ENCODE data around the gene MRPL47. TPM values are rescaled to one million over a fixed set of nuclear protein-coding genes. Genes with fewer than 3 reads are reported as not detected.

The MRPL47 gene
- total RNA-seq, 4 donors from 2014 or later, result 21.5 to 32.9 (median 28.7) TPM

- no peak for ATAC-seq (ENCODE audit: low FRiP score)
- DNase-seq (ENCODE audit: low spot score), result no peak
- TF ChIP-seq CTCF (IDR thresholded peaks at IDR 0.05), result no peak
These were observed 5.6 kb upstream of the MRPL47 start for GRCh38 chr3:179610066-179610465.

DNA sequence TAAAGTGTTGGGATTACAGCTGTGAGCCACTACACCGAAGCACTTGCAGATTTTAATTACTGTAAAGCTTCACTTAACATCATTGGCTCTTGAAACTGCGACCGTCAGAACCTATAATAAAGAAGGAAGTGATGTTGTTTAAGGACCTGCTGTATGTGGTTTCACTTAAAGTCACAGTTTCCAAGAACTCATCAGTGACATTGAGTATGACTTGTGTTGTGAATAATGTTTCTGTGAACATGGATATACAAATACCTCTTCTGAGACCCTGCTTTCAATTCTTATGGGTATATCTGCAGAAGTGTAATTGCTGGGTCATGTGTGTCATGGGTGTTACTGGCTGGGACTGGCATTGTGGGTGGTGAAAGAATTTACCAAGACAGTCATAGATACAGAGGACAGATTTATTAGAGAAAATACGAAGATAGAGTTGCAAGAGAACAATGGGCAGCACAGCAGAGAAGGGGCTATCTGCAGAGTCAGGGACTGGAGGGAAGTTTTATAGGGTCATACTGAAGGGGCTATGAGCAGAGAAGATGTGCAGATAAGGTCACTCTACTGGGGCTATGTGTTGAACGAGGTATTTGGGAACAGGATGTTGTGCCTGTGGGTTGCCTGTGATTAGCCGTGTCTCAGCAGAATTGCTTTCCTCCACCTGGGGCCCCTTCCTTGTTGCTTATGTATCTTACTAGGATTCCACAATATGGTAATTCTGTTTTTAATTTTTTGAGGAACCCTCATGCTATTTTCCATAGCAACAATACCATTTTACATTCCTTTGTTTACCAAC is 4.7 kb upstream of the MRPL47 start:
- ATAC-seq (ENCODE audit: low FRiP score) (no peak), DNase-seq (ENCODE audit: low spot score) (no peak)
- no peak for TF ChIP-seq CTCF (IDR thresholded peaks at IDR 0.05)

- ATAC-seq (ENCODE audit: low FRiP score) (no peak), DNase-seq (ENCODE audit: low spot score) (no peak)
- no peak for TF ChIP-seq CTCF (IDR thresholded peaks at IDR 0.05)
These were observed 2.2 kb upstream of the MRPL47 start for GRCh38 chr3:179606534-179607085.

DNA sequence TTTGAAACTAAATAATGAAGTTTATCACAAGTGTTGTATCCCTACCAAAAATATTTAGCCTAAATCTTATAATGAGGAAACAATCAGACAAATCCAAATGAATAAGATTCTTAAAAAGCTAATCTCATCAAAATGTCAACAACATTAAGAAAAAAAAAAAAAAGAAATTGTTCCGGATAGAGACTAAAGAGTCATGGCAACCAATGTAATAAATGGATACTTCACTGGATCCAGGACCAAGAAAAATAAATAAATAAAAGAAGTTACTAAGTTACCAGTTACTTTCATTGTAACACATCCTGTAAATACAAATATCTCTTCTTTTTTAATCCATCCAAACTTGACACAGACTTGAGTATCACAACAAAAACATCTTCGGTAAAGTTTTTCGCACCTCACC is 607 bp downstream of the MRPL47 start:
- DNase-seq (ENCODE audit: low spot score) (no peak), ATAC-seq (ENCODE audit: low FRiP score) (no peak)
- no peak for TF ChIP-seq CTCF (IDR thresholded peaks at IDR 0.05)

GRCh38 chr3:179603321-179603720 is 1.1 kb downstream of the MRPL47 start:
- ATAC-seq (ENCODE audit: low FRiP score) (no peak), DNase-seq (ENCODE audit: low spot score) (no peak)
- no peak for TF ChIP-seq CTCF (IDR thresholded peaks at IDR 0.05)

DNA sequence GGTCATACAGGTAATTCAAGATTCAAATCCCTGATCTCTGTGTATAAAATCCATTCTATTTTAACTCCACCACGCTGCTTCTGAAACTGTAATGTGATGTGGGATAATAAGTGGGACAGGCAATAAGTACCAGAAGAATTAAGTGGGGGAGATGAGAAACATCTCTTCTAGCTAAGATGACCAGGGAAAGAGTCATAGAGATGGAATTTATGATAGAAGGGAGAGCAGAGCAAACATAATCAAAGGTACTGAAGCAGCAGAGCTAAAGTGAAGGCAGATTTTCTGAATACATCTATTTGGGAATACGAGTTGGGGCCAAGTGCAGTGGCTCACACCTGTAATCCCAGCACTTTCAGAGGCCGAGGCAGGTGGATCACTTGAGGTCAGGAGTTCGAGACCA is 4.9 kb downstream of the MRPL47 start:
- no peak for TF ChIP-seq CTCF (IDR thresholded peaks at IDR 0.05)
- ATAC-seq (ENCODE audit: low FRiP score) (no peak), DNase-seq (ENCODE audit: low spot score) (no peak)

DNA sequence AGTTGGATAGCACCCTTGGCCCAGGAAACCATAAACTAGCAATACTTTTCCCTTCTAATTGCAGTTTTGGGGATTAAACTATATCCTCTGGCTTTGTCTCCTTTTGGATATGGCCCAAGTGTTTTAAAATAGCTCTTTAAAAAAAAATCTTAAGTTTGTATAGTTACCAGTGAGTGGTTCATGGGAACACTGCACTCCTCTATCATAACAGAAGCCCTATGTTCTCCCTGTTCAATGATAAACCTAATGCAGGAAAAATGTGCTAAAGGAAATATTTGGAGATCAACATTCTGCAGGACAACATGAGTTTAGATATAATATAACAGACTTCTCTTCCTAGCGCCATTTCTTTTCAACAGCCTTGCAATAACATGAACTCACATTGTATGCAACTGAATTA is 13.1 kb downstream of the MRPL47 start:
- no peak for TF ChIP-seq CTCF (IDR thresholded peaks at IDR 0.05)
- DNase-seq (ENCODE audit: low spot score) (no peak), ATAC-seq (ENCODE audit: low FRiP score) (no peak)

All from omental fat pad (tissue), 4 donors.